ENCODE data around the gene CDKN1B.
A peak's percentile ranks its signal among the peaks of the same experiment; 100 is the strongest.

The CDKN1B gene

GRCh38 chr12:12715128-12715458 lies 2.1 kb upstream of the CDKN1B start:
- intact Hi-C loops (cut with micrococcal nuclease), result loop anchor here (2.0 to 10.0 kb wide), 4 partner anchors 18 to 700 kb away; partner anchors contain the start of genes DUSP16 and GPR19
- peaks cover 29% of the 10 kb centered on the region for H3K36me3 Mint-ChIP-seq (ENCODE audit: low read depth)
- no peaks in the 10 kb centered on the region for H3K27me3 Mint-ChIP-seq
- H3K4me1 Mint-ChIP-seq (ENCODE audit: low read depth), result peaks cover 34% of the 10 kb centered on the region
- no peak overlapping the region for H3K4me3 Mint-ChIP-seq
- H3K9me3 Mint-ChIP-seq, result no peaks in the 10 kb centered on the region
- peak overlapping the region; percentile 57 for H3K27ac Mint-ChIP-seq

- H3K27me3 Mint-ChIP-seq, result no peaks in the 10 kb centered on the region
- H3K4me3 Mint-ChIP-seq, result peak overlapping the region; percentile 96
- H3K36me3 Mint-ChIP-seq (ENCODE audit: low read depth), result peaks cover 34% of the 10 kb centered on the region
- H3K4me1 Mint-ChIP-seq (ENCODE audit: low read depth), result peaks cover 37% of the 10 kb centered on the region
- H3K9me3 Mint-ChIP-seq, result no peaks in the 10 kb centered on the region
- peak overlapping the region; percentile 100 for H3K27ac Mint-ChIP-seq
- intact Hi-C loops (cut with micrococcal nuclease), result loop anchor here (2.0 to 10.0 kb wide), 5 partner anchors 19 to 701 kb away; partner anchors contain the start of genes BORCS5, DUSP16 and GPR19
Measured at GRCh38 chr12:12715459-12716150, 1.6 kb upstream of the CDKN1B start.

GRCh38 chr12:12716151-12716792 lies 896 bp upstream of the CDKN1B start:
- intact Hi-C loops (cut with micrococcal nuclease), result loop anchor here (2.0 to 10.0 kb wide), 4 partner anchors 154 to 701 kb away; partner anchors contain the start of genes BORCS5 and DUSP16
- Mint-ChIP-seq H3K36me3 (ENCODE audit: low read depth) (peaks cover 41% of the 10 kb centered on the region), H3K4me3 (peak overlapping the region; percentile 96), H3K27ac (peak overlapping the region; percentile 100), H3K9me3 (no peaks in the 10 kb centered on the region), H3K27me3 (no peaks in the 10 kb centered on the region), H3K4me1 (ENCODE audit: low read depth) (peaks cover 44% of the 10 kb centered on the region)

- H3K27ac Mint-ChIP-seq, result peak overlapping the region; percentile 100
- intact Hi-C loops (cut with micrococcal nuclease), result loop anchor here (1.0 to 10.0 kb wide), 5 partner anchors 8 to 703 kb away; partner anchors contain the start of genes BORCS5 and DUSP16
- peaks cover 46% of the 10 kb centered on the region for H3K36me3 Mint-ChIP-seq (ENCODE audit: low read depth)
- peak overlapping the region; percentile 96 for H3K4me3 Mint-ChIP-seq
- peaks cover 46% of the 10 kb centered on the region for H3K4me1 Mint-ChIP-seq (ENCODE audit: low read depth)
- H3K9me3 Mint-ChIP-seq, result no peaks in the 10 kb centered on the region
- H3K27me3 Mint-ChIP-seq, result no peaks in the 10 kb centered on the region
Measured at GRCh38 chr12:12717586-12718380, 615 bp downstream of the CDKN1B start.

- Mint-ChIP-seq H3K27me3 (no peaks in the 10 kb centered on the region), H3K9me3 (no peaks in the 10 kb centered on the region), H3K4me1 (ENCODE audit: low read depth) (peaks cover 42% of the 10 kb centered on the region), H3K4me3 (peak overlapping the region; percentile 96), H3K27ac (peak overlapping the region; percentile 100), H3K36me3 (ENCODE audit: low read depth) (peaks cover 48% of the 10 kb centered on the region)
- intact Hi-C loops (cut with micrococcal nuclease), result loop anchor here (5.0 to 10.0 kb wide), 3 partner anchors 156 to 704 kb away; partner anchors contain the start of gene DUSP16
Measured at GRCh38 chr12:12718381-12718759, 1.2 kb downstream of the CDKN1B start.

GRCh38 chr12:12718853-12719252 lies 1.7 kb downstream of the CDKN1B start:
- intact Hi-C loops (cut with micrococcal nuclease), result loop anchor here (5.0 to 10.0 kb wide), 3 partner anchors 157 to 704 kb away; partner anchors contain the start of gene DUSP16
- Mint-ChIP-seq H3K4me3 (peak overlapping the region; percentile 96), H3K4me1 (ENCODE audit: low read depth) (peaks cover 38% of the 10 kb centered on the region), H3K36me3 (ENCODE audit: low read depth) (peaks cover 53% of the 10 kb centered on the region), H3K27ac (peak overlapping the region; percentile 100), H3K27me3 (no peaks in the 10 kb centered on the region), H3K9me3 (no peaks in the 10 kb centered on the region)

GRCh38 chr12:12719496-12719895 lies 2.3 kb downstream of the CDKN1B start:
- no peaks in the 10 kb centered on the region for H3K9me3 Mint-ChIP-seq
- intact Hi-C loops (cut with micrococcal nuclease), result loop anchor here (5.0 to 10.0 kb wide), 3 partner anchors 157 to 705 kb away; partner anchors contain the start of gene DUSP16
- peak overlapping the region; percentile 96 for H3K4me3 Mint-ChIP-seq
- peaks cover 31% of the 10 kb centered on the region for H3K4me1 Mint-ChIP-seq (ENCODE audit: low read depth)
- H3K27me3 Mint-ChIP-seq, result no peaks in the 10 kb centered on the region
- peak overlapping the region; percentile 100 for H3K27ac Mint-ChIP-seq
- H3K36me3 Mint-ChIP-seq (ENCODE audit: low read depth), result peaks cover 59% of the 10 kb centered on the region

GRCh38 chr12:12720052-12720451 lies 2.9 kb downstream of the CDKN1B start:
- H3K4me1 Mint-ChIP-seq (ENCODE audit: low read depth), result peaks cover 26% of the 10 kb centered on the region
- H3K9me3 Mint-ChIP-seq, result no peaks in the 10 kb centered on the region
- no peaks in the 10 kb centered on the region for H3K27me3 Mint-ChIP-seq
- H3K27ac Mint-ChIP-seq, result peak overlapping the region; percentile 100
- no peak overlapping the region for H3K4me3 Mint-ChIP-seq
- intact Hi-C loops (cut with micrococcal nuclease), result loop anchor here (10.0 kb wide), 1 partner anchor 375 kb away; no protein-coding TSS in a partner anchor
- H3K36me3 Mint-ChIP-seq (ENCODE audit: low read depth), result peaks cover 62% of the 10 kb centered on the region

GRCh38 chr12:12720672-12721161 lies 3.5 kb downstream of the CDKN1B start:
- intact Hi-C loops (cut with micrococcal nuclease), result loop anchor here (10.0 kb wide), 1 partner anchor 374 kb away; no protein-coding TSS in a partner anchor

GRCh38 chr12:12721176-12721751 lies 4.1 kb downstream of the CDKN1B start:
- peaks cover 15% of the 10 kb centered on the region for H3K4me1 Mint-ChIP-seq (ENCODE audit: low read depth)
- H3K27ac Mint-ChIP-seq, result peak overlapping the region; percentile 100
- peaks cover 70% of the 10 kb centered on the region for H3K36me3 Mint-ChIP-seq (ENCODE audit: low read depth)
- intact Hi-C loops (cut with micrococcal nuclease), result loop anchor here (10.0 kb wide), 1 partner anchor 374 kb away; no protein-coding TSS in a partner anchor
- no peaks in the 10 kb centered on the region for H3K9me3 Mint-ChIP-seq
- peak overlapping the region; percentile 60 for H3K4me3 Mint-ChIP-seq
- H3K27me3 Mint-ChIP-seq, result no peaks in the 10 kb centered on the region

More at GRCh38 chr12:12720672-12721161, 3.5 kb downstream of the CDKN1B start:
- H3K9me3 Mint-ChIP-seq, result no peaks in the 10 kb centered on the region
- peaks cover 19% of the 10 kb centered on the region for H3K4me1 Mint-ChIP-seq (ENCODE audit: low read depth)
- H3K27ac Mint-ChIP-seq, result peak overlapping the region; percentile 100
- H3K27me3 Mint-ChIP-seq, result no peaks in the 10 kb centered on the region
- H3K36me3 Mint-ChIP-seq (ENCODE audit: low read depth), result peaks cover 66% of the 10 kb centered on the region
- peak overlapping the region; percentile 60 for H3K4me3 Mint-ChIP-seq

- intact Hi-C loops (cut with micrococcal nuclease), result loop anchor here (10.0 kb wide), 1 partner anchor 373 kb away; no protein-coding TSS in a partner anchor
- peaks cover 20% of the 10 kb centered on the region for H3K4me1 Mint-ChIP-seq (ENCODE audit: low read depth)
- H3K27me3 Mint-ChIP-seq, result no peaks in the 10 kb centered on the region
- no peak overlapping the region for H3K4me3 Mint-ChIP-seq
- H3K27ac Mint-ChIP-seq, result peak overlapping the region; percentile 100
- H3K9me3 Mint-ChIP-seq, result no peaks in the 10 kb centered on the region
- peaks cover 70% of the 10 kb centered on the region for H3K36me3 Mint-ChIP-seq (ENCODE audit: low read depth)
Measured at GRCh38 chr12:12721814-12722434, 4.8 kb downstream of the CDKN1B start.

GRCh38 chr12:12722435-12723148 lies 5.4 kb downstream of the CDKN1B start:
- peak overlapping the region; percentile 98 for H3K27ac Mint-ChIP-seq
- intact Hi-C loops (cut with micrococcal nuclease), result loop anchor here (10.0 kb wide), 1 partner anchor 372 kb away; no protein-coding TSS in a partner anchor
- peaks cover 63% of the 10 kb centered on the region for H3K36me3 Mint-ChIP-seq (ENCODE audit: low read depth)
- H3K9me3 Mint-ChIP-seq, result no peaks in the 10 kb centered on the region
- H3K27me3 Mint-ChIP-seq, result no peaks in the 10 kb centered on the region
- H3K4me1 Mint-ChIP-seq (ENCODE audit: low read depth), result peaks cover 21% of the 10 kb centered on the region
- peak overlapping the region; percentile 98 for H3K4me3 Mint-ChIP-seq
